ENCODE data around the gene ABCA12.

ABCA12 gene

DNA sequence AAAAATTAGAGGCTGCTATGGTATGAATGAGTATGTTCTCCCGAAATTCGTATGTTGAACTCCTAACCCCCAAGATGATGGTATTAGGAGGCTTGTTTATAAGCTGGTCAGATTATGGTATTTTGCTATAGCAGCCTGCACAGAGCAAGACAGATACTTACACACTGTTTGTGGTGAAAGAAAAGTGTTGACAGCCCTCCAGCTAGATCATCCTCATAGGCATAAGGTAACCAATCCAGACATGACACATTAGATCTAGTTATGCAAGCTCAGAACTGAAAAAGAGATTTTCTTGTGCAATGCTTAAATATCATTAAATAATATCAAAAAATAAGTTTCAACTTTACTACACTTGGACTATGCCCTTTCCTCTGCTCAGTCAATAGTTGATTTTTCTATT lies 107.1 kb downstream of the ABCA12 start:
- Histone ChIP-seq H3K9ac (ENCODE audit: low read depth, low read length, poor library complexity, severe bottlenecking) (no peak overlapping the region), H3K27me3 (ENCODE audit: insufficient read depth, low read length, poor library complexity, severe bottlenecking) (no peaks in the 10 kb centered on the region), H3F3A (ENCODE audit: low read depth) (no peaks in the 10 kb centered on the region), H3K4me1 (ENCODE audit: insufficient read depth, low read length, poor library complexity, severe bottlenecking) (no peaks in the 10 kb centered on the region), H2AFZ (ENCODE audit: low read length) (no peak overlapping the region), H3K36me3 (ENCODE audit: insufficient read depth, low read length) (no peaks in the 10 kb centered on the region), H3K79me2 (ENCODE audit: insufficient read depth, low read length) (no peaks in the 10 kb centered on the region), H3K9me2 (replicated peaks; ENCODE audit: low read depth, low read length) (no peaks in the 10 kb centered on the region; the same call in 1 of the 2 replicates), H3K4me3 (ENCODE audit: low read length, poor library complexity, severe bottlenecking) (no peak overlapping the region), H3K9me3 (ENCODE audit: insufficient read depth, low read depth, low read length) (no peaks in the 10 kb centered on the region), H3K4me2 (ENCODE audit: low read depth, low read length, poor library complexity, severe bottlenecking) (no peak overlapping the region), H4K20me1 (ENCODE audit: insufficient read depth, low read length, poor library complexity, severe bottlenecking) (no peaks in the 10 kb centered on the region)
- TF ChIP-seq EZH2phosphoT487 (IDR thresholded peaks at IDR 0.05; ENCODE audit: borderline replicate concordance) (no peak), CTCF (conservative IDR thresholded peaks at IDR 0.05; ENCODE audit: low read length) (no peak)

DNA sequence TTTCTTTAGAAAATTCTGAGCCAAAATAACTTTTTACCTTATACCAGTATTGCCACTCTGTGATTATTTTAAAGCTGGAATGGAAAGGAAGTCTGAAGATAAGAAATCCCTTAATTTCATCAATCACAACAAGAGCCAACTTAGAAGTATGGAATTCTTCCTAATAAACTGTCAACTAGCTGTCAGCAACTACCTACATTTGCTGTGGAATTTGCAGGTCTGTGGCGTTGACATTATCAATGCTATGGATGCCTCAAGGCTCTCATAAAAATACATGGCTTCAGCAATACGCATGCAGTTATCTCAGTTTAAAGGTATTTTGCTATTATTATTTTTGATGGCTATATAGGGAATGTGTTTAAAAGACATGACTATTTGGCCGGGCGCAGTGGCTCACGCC lies 108.5 kb downstream of the ABCA12 start:
- H3K36me3 ChIP-seq (ENCODE audit: insufficient read depth, low read length) = no peaks in the 10 kb centered on the region
- H3K9ac ChIP-seq (ENCODE audit: low read depth, low read length, poor library complexity, severe bottlenecking) = no peak overlapping the region
- no peaks in the 10 kb centered on the region for H3F3A ChIP-seq (ENCODE audit: low read depth)
- H3K9me3 ChIP-seq (ENCODE audit: insufficient read depth, low read depth, low read length) = no peaks in the 10 kb centered on the region
- H3K9me2 ChIP-seq (replicated peaks; ENCODE audit: low read depth, low read length) = no peaks in the 10 kb centered on the region; the same call in 1 of the 2 replicates
- H3K27me3 ChIP-seq (ENCODE audit: insufficient read depth, low read length, poor library complexity, severe bottlenecking) = no peaks in the 10 kb centered on the region
- H3K79me2 ChIP-seq (ENCODE audit: insufficient read depth, low read length) = no peaks in the 10 kb centered on the region
- no peak overlapping the region for H3K4me3 ChIP-seq (ENCODE audit: low read length, poor library complexity, severe bottlenecking)
- H3K4me2 ChIP-seq (ENCODE audit: low read depth, low read length, poor library complexity, severe bottlenecking) = no peak overlapping the region
- no peak for TF ChIP-seq CTCF (conservative IDR thresholded peaks at IDR 0.05; ENCODE audit: low read length)
- no peak for TF ChIP-seq EZH2phosphoT487 (IDR thresholded peaks at IDR 0.05; ENCODE audit: borderline replicate concordance)
- no peaks in the 10 kb centered on the region for H4K20me1 ChIP-seq (ENCODE audit: insufficient read depth, low read length, poor library complexity, severe bottlenecking)
- no peak overlapping the region for H2AFZ ChIP-seq (ENCODE audit: low read length)
- no peaks in the 10 kb centered on the region for H3K4me1 ChIP-seq (ENCODE audit: insufficient read depth, low read length, poor library complexity, severe bottlenecking)

DNA sequence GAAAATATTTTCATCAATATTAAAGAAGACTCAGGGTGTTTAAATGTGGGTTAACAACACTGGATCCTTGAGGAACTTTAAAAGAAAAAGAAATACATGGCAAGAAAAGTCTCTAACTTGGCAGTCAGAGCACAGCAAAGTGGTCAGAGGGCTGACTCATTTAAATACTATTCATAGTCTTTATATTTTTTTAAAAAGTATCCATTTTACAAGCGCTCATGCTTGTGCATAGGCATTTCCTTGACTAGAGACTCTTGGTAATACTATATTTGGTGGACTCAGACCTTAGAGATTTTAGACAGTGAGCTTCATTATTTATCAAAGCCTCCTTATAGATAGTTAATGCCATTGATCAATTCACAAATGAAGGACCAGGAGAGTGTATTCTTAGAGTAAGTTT lies 110.2 kb downstream of the ABCA12 start:
- Histone ChIP-seq H3K79me2 (ENCODE audit: insufficient read depth, low read length) (no peaks in the 10 kb centered on the region), H3K36me3 (ENCODE audit: insufficient read depth, low read length) (no peaks in the 10 kb centered on the region), H3F3A (ENCODE audit: low read depth) (no peaks in the 10 kb centered on the region), H3K9ac (ENCODE audit: low read depth, low read length, poor library complexity, severe bottlenecking) (no peak overlapping the region), H2AFZ (ENCODE audit: low read length) (no peak overlapping the region), H3K4me2 (ENCODE audit: low read depth, low read length, poor library complexity, severe bottlenecking) (no peak overlapping the region), H3K27me3 (ENCODE audit: insufficient read depth, low read length, poor library complexity, severe bottlenecking) (no peaks in the 10 kb centered on the region), H3K4me1 (ENCODE audit: insufficient read depth, low read length, poor library complexity, severe bottlenecking) (no peaks in the 10 kb centered on the region), H3K9me2 (replicated peaks; ENCODE audit: low read depth, low read length) (no peaks in the 10 kb centered on the region; the same call in 1 of the 2 replicates), H4K20me1 (ENCODE audit: insufficient read depth, low read length, poor library complexity, severe bottlenecking) (no peaks in the 10 kb centered on the region), H3K9me3 (ENCODE audit: insufficient read depth, low read depth, low read length) (no peaks in the 10 kb centered on the region), H3K4me3 (ENCODE audit: low read length, poor library complexity, severe bottlenecking) (no peak overlapping the region)
- TF ChIP-seq EZH2phosphoT487 (IDR thresholded peaks at IDR 0.05; ENCODE audit: borderline replicate concordance) (no peak), CTCF (conservative IDR thresholded peaks at IDR 0.05; ENCODE audit: low read length) (no peak)
